ENCODE data around the gene KRT76.

The KRT76 gene

DNA sequence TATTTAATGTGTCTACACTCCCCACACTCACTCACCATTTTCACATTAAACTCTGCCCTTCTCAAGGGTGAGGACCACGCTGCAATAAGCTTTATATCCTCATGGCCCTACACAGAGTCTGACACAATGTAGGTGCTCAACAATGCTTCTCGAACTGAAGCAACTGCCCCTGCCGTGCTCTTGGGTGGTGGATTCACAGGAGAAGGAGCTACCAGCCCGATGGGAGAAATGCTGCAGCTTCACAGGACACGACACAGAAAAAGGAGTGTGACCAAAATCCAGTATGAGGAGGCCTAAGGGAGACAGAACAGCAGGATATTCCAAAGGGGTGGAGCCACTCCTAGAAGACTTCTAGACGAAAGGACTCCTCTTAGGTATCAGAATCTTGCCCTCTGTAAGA is 25.3 kb upstream of the KRT76 start:
- no peak for TF ChIP-seq CTCF (IDR thresholded peaks at IDR 0.05; ENCODE audit: control insufficient read depth, extremely low read depth, insufficient read depth)
- H3K4me3 ChIP-seq (ENCODE audit: low read depth, low read length) = no peak overlapping the region
- DNase-seq (ENCODE audit: low read depth) = no peak

GRCh38 chr12:52801773-52802172 is 24.6 kb upstream of the KRT76 start:
- no peak for DNase-seq (ENCODE audit: low read depth)
- no peak for TF ChIP-seq CTCF (IDR thresholded peaks at IDR 0.05; ENCODE audit: control insufficient read depth, extremely low read depth, insufficient read depth)
- H3K4me3 ChIP-seq (ENCODE audit: low read depth, low read length) = no peak overlapping the region

DNA sequence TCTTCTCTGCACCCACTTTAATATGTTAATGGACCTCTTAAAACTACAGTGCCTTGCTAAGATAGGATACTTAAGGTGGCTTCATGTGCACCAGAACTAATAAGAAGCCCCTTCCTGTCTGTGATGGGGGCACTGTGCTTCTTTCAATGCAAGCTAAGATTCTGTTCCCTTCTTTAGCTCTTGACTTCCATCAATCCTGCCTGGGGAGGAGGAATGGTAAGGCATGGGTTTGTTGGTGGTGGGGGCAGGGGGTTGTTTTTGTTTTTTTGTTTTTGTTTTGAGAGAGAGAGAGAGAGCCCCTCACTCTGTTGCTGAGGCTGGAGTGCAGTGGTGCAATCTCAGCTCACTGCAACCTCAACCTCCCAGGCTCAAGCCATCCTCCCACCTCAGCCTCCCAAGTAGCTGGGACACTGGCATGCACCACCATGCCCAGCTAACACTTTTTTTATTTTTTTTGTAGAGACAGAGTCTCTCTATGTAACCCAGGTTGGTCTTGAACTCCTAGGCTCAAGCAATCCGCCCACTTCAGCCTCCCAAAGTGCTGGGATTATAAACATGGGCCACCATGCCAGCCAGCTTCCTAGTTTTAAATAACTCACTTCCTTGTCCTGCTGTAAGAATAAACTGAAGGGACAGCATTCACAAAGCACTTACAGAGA is 23.2 kb upstream of the KRT76 start:
- no peak for TF ChIP-seq CTCF (IDR thresholded peaks at IDR 0.05; ENCODE audit: control insufficient read depth, extremely low read depth, insufficient read depth)
- no peak for DNase-seq (ENCODE audit: low read depth)
- H3K4me3 ChIP-seq (ENCODE audit: low read depth, low read length) = no peak overlapping the region

- no peak for DNase-seq (ENCODE audit: low read depth)
- TF ChIP-seq CTCF (IDR thresholded peaks at IDR 0.05; ENCODE audit: control insufficient read depth, extremely low read depth, insufficient read depth) = no peak
Measured at GRCh38 chr12:52799505-52800211, 22.5 kb upstream of the KRT76 start.

GRCh38 chr12:52798671-52799504 is 21.7 kb upstream of the KRT76 start:
- H3K4me3 ChIP-seq (ENCODE audit: low read depth, low read length) = no peak overlapping the region
- no peak for TF ChIP-seq CTCF (IDR thresholded peaks at IDR 0.05; ENCODE audit: control insufficient read depth, extremely low read depth, insufficient read depth)
- DNase-seq (ENCODE audit: low read depth) = no peak

More at GRCh38 chr12:52799505-52800211, 22.5 kb upstream of the KRT76 start:
- no peak overlapping the region for H3K4me3 ChIP-seq (ENCODE audit: low read depth, low read length)

DNA sequence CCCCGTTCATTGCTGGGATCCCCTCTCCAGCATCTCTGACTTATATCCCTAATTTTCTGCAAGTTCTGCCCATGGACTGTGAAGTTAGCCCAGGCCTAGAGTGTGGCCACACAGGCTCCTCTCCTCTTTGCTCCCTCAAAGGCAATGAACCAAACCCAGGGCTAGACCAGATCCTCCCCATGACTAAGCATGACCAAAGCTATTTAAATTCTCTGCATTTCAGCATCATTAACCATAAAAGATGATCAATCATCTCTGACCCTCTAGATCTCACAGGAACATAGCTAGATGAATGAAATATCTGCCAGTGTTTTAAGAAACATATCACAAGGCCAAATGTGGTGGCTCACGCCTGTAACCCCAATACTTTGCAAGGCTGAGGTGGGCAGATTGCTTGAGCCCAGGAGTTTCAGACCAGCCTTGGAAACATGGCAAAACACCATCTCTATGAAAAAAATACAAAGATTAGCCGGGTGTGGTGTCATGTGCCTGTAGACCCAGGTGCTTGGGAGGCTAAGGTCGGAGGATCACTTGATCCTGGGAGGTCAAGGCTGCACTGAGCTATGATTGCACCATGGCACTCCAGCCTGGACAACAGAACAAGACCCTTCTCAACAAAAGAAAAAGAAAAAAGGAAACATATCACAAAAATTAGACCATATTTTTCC is 21.0 kb upstream of the KRT76 start:
- no peak for DNase-seq (ENCODE audit: low read depth)
- TF ChIP-seq CTCF (IDR thresholded peaks at IDR 0.05; ENCODE audit: control insufficient read depth, extremely low read depth, insufficient read depth) = no peak

More for the DNA sequence above, 21.0 kb upstream of the KRT76 start:
- H3K4me3 ChIP-seq (ENCODE audit: low read depth, low read length) = no peak overlapping the region
